Measurements from ENCODE around the gene TSSK3. TPM values are rescaled to one million over a fixed set of nuclear protein-coding genes. Genes with fewer than 3 reads are reported as not detected.

TSSK3 gene
- total and polyA plus RNA-seq, 9 of the 15 experiments (the other 6 are each of a cell fraction or from before 2014, with no cell fraction given): 0.27 to 2.8 (median 1.9) TPM

DNA sequence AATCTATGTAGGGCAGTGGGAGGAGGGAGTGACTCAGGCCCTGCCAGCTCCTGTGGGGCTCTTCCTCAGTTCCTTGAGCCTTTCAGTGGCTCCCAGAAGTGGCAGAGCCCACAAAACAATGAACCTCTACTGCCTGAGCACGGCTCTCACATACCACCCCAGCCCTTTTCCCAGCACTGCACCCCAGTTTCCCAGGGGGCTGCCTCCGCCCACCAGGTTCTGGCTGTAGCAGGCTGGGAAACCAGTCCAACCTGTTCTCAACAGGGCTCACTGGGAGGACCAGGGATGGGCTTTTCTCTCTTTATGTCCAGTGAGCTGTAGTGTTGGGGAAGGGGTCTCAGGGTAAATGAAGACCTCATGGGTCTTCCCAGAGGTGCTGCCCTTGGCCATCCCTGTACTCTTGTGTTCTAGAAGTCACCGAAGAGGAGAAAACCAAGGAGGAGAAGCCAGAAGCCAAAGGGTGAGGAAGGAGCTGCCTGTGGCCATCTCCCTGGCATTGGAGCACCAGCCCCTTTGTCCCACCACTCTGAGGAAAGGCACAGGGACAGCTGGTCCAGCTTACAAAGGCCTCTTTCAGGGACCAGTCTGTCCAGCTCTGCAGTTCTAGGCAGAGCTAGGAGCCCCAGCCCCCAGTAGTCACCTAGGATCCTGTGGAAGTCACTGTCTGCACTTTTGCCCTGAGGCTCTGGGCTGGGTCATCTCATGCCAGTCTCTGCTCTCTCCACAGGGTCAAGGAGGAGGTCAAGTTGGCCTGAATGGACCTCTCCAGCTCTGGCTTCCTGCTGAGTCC is 29.9 kb upstream of the TSSK3 start (continued):
- TF ChIP-seq SUPT5H (IDR thresholded peaks at IDR 0.05) (peak; percentile 55; the same call in 1 of the 2 replicates), NR2C2 (CRISPR knock-in tag; IDR thresholded peaks at IDR 0.05) (no peak), NR2C2 (tag; IDR thresholded peaks at IDR 0.05) (no peak), KLF10 (CRISPR knock-in tag; IDR thresholded peaks at IDR 0.05) (no peak), ZNF696 (CRISPR knock-in tag; conservative IDR thresholded peaks at IDR 0.05) (no peak), POLR2B (IDR thresholded peaks at IDR 0.05; ENCODE audit: low read depth, partially characterized antibody) (peak; percentile 39), ZNF778 (CRISPR knock-in tag; IDR thresholded peaks at IDR 0.05) (no peak), SNRNP70 (optimal IDR thresholded peaks at IDR 0.05; ENCODE audit: low read depth, low read length) (no peak), POLR2A (conservative IDR thresholded peaks at IDR 0.05) (peak; percentile 65), ZNF668 (CRISPR knock-in tag; IDR thresholded peaks at IDR 0.05) (no peak), SMAD3 (CRISPR knock-in tag; conservative IDR thresholded peaks at IDR 0.05) (no peak), CBX3 (IDR thresholded peaks at IDR 0.05; ENCODE audit: borderline replicate concordance in 1 of 2, low read length in 2 of 2) (no peak), SIRT6 (IDR thresholded peaks at IDR 0.05; ENCODE audit: low read depth, low read length) (peak; percentile 81), ZZZ3 (IDR thresholded peaks at IDR 0.05) (no peak), NCOA6 (IDR thresholded peaks at IDR 0.05) (no peak), POLR2AphosphoS2 (IDR thresholded peaks at IDR 0.05; ENCODE audit: low read length) (0 out of 2 replicates have a peak, but pooled peaks have one; percentile 63)
- TF ChIP-seq, protein P1, sequence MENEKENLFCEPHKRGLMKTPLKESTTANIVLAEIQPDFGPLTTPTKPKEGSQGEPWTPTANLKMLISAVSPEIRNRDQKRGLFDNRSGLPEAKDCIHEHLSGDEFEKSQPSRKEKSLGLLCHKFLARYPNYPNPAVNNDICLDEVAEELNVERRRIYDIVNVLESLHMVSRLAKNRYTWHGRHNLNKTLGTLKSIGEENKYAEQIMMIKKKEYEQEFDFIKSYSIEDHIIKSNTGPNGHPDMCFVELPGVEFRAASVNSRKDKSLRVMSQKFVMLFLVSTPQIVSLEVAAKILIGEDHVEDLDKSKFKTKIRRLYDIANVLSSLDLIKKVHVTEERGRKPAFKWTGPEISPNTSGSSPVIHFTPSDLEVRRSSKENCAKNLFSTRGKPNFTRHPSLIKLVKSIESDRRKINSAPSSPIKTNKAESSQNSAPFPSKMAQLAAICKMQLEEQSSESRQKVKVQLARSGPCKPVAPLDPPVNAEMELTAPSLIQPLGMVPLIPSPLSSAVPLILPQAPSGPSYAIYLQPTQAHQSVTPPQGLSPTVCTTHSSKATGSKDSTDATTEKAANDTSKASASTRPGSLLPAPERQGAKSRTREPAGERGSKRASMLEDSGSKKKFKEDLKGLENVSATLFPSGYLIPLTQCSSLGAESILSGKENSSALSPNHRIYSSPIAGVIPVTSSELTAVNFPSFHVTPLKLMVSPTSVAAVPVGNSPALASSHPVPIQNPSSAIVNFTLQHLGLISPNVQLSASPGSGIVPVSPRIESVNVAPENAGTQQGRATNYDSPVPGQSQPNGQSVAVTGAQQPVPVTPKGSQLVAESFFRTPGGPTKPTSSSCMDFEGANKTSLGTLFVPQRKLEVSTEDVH (IDR thresholded peaks at IDR 0.05; ENCODE audit: low read depth, partially characterized antibody): no peak
- TF ChIP-seq, protein P2, sequence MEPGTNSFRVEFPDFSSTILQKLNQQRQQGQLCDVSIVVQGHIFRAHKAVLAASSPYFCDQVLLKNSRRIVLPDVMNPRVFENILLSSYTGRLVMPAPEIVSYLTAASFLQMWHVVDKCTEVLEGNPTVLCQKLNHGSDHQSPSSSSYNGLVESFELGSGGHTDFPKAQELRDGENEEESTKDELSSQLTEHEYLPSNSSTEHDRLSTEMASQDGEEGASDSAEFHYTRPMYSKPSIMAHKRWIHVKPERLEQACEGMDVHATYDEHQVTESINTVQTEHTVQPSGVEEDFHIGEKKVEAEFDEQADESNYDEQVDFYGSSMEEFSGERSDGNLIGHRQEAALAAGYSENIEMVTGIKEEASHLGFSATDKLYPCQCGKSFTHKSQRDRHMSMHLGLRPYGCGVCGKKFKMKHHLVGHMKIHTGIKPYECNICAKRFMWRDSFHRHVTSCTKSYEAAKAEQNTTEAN (CRISPR knock-in tag; IDR thresholded peaks at IDR 0.05): no peak
- TF ChIP-seq, protein P3, sequence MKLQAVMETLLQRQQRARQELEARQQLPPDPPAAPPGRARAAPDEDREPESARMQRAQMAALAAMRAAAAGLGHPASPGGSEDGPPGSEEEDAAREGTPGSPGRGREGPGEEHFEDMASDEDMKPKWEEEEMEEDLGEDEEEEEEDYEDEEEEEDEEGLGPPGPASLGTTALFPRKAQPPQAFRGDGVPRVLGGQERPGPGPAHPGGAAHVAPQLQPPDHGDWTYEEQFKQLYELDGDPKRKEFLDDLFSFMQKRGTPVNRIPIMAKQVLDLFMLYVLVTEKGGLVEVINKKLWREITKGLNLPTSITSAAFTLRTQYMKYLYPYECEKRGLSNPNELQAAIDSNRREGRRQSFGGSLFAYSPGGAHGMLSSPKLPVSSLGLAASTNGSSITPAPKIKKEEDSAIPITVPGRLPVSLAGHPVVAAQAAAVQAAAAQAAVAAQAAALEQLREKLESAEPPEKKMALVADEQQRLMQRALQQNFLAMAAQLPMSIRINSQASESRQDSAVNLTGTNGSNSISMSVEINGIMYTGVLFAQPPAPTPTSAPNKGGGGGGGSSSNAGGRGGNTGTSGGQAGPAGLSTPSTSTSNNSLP (IDR thresholded peaks at IDR 0.05; ENCODE audit: borderline replicate concordance, low read depth, low read length): no peak
- TF ChIP-seq, protein P4, sequence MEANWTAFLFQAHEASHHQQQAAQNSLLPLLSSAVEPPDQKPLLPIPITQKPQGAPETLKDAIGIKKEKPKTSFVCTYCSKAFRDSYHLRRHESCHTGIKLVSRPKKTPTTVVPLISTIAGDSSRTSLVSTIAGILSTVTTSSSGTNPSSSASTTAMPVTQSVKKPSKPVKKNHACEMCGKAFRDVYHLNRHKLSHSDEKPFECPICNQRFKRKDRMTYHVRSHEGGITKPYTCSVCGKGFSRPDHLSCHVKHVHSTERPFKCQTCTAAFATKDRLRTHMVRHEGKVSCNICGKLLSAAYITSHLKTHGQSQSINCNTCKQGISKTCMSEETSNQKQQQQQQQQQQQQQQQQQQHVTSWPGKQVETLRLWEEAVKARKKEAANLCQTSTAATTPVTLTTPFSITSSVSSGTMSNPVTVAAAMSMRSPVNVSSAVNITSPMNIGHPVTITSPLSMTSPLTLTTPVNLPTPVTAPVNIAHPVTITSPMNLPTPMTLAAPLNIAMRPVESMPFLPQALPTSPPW (CRISPR knock-in tag; IDR thresholded peaks at IDR 0.05): no peak
- TF ChIP-seq, protein P5, sequence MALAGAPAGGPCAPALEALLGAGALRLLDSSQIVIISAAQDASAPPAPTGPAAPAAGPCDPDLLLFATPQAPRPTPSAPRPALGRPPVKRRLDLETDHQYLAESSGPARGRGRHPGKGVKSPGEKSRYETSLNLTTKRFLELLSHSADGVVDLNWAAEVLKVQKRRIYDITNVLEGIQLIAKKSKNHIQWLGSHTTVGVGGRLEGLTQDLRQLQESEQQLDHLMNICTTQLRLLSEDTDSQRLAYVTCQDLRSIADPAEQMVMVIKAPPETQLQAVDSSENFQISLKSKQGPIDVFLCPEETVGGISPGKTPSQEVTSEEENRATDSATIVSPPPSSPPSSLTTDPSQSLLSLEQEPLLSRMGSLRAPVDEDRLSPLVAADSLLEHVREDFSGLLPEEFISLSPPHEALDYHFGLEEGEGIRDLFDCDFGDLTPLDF (CRISPR knock-in tag; IDR thresholded peaks at IDR 0.05): no peak
